GM23338 (cell line): Measurements from ENCODE around the gene TPRX1.

Experiments
- CREB1 ChIP-seq: fragments of 250-450 bp; sonication (Bioruptor Pico); IDR thresholded peaks from 2 replicates; pipeline ENCODE4 v1.5.0; 2020; ENCODE audit warnings: low read depth, mild to moderate bottlenecking, moderate library complexity
- EZH2 ChIP-seq: fragments of 200-600 bp; sonication (generic); IDR thresholded peaks from one replicate; pipeline ENCODE4 v1.8.0; 2017; ENCODE audit warnings: antibody characterized with exemption, mild to moderate bottlenecking, low read depth; ENCODE audit not compliant: unreplicated experiment
- EZH2phosphoT487 ChIP-seq: fragments of 200-600 bp; sonication (generic); IDR thresholded peaks from one replicate; pipeline ENCODE4 v1.8.1; 2018; ENCODE audit warnings: antibody characterized with exemption; ENCODE audit not compliant: unreplicated experiment
- JUNB ChIP-seq: IDR thresholded peaks from one replicate; pipeline ENCODE4 v1.6.1; 2016; ENCODE audit warnings: antibody characterized with exemption; ENCODE audit not compliant: unreplicated experiment
- NANOG ChIP-seq: IDR thresholded peaks from 2 replicates; pipeline ENCODE4 v1.6.1; 2016; ENCODE audit warnings: antibody characterized with exemption, borderline replicate concordance
- POLR2AphosphoS5 ChIP-seq: IDR thresholded peaks from 2 replicates; pipeline ENCODE4 v1.6.1; 2016; ENCODE audit warnings: antibody characterized with exemption, low read depth
- ZNF114 ChIP-seq: fragments of 250-450 bp; sonication (Bioruptor Pico); IDR thresholded peaks from 2 replicates; pipeline ENCODE4 v1.5.0; 2020; ENCODE audit warnings: mild to moderate bottlenecking, moderate library complexity
- ZNF331 ChIP-seq: fragments of 250-450 bp; sonication (Bioruptor Pico); IDR thresholded peaks from 2 replicates; pipeline ENCODE4 v1.5.0; 2020; ENCODE audit warnings: low read depth, mild to moderate bottlenecking, moderate library complexity
- TF ChIP-seq, protein P1 (sequence below), 2 experiments: fragments of 200-600 bp in 1 of 2; sonication (generic) in 1 of 2; conservative IDR thresholded peaks; 2 replicates each; pipeline versions ENCODE4 v1.5.1 to v1.6.1; 2016 to 2017; ENCODE audit warnings: antibody characterized with exemption in 2 of 2, low read depth in 2 of 2, mild to moderate bottlenecking in 2 of 2, moderate library complexity in 1 of 2
- TF ChIP-seq, protein P2 (sequence below): IDR thresholded peaks from one replicate; pipeline ENCODE4 v1.6.1; 2018; ENCODE audit warnings: antibody characterized with exemption; ENCODE audit not compliant: unreplicated experiment
- TF ChIP-seq, protein P3 (sequence below): IDR thresholded peaks from 2 replicates; pipeline ENCODE4 v1.6.1; 2016; ENCODE audit warnings: antibody characterized with exemption

GRCh38 chr19:47794526-47794925 lies 9.8 kb downstream of the TPRX1 start:
- TF ChIP-seq, protein P1, sequence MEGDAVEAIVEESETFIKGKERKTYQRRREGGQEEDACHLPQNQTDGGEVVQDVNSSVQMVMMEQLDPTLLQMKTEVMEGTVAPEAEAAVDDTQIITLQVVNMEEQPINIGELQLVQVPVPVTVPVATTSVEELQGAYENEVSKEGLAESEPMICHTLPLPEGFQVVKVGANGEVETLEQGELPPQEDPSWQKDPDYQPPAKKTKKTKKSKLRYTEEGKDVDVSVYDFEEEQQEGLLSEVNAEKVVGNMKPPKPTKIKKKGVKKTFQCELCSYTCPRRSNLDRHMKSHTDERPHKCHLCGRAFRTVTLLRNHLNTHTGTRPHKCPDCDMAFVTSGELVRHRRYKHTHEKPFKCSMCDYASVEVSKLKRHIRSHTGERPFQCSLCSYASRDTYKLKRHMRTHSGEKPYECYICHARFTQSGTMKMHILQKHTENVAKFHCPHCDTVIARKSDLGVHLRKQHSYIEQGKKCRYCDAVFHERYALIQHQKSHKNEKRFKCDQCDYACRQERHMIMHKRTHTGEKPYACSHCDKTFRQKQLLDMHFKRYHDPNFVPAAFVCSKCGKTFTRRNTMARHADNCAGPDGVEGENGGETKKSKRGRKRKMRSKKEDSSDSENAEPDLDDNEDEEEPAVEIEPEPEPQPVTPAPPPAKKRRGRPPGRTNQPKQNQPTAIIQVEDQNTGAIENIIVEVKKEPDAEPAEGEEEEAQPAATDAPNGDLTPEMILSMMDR (conservative IDR thresholded peaks at IDR 0.05; ENCODE audit: low read depth in 2 of 2) = peak; percentile 78
- TF ChIP-seq EZH2 (no peak), CREB1 (CRISPR knock-in tag) (no peak), POLR2AphosphoS5 (no peak), JUNB (no peak), NANOG (no peak), ZNF114 (CRISPR knock-in tag) (no peak), ZNF331 (CRISPR knock-in tag) (no peak), EZH2phosphoT487 (no peak)
- TF ChIP-seq, protein P2, sequence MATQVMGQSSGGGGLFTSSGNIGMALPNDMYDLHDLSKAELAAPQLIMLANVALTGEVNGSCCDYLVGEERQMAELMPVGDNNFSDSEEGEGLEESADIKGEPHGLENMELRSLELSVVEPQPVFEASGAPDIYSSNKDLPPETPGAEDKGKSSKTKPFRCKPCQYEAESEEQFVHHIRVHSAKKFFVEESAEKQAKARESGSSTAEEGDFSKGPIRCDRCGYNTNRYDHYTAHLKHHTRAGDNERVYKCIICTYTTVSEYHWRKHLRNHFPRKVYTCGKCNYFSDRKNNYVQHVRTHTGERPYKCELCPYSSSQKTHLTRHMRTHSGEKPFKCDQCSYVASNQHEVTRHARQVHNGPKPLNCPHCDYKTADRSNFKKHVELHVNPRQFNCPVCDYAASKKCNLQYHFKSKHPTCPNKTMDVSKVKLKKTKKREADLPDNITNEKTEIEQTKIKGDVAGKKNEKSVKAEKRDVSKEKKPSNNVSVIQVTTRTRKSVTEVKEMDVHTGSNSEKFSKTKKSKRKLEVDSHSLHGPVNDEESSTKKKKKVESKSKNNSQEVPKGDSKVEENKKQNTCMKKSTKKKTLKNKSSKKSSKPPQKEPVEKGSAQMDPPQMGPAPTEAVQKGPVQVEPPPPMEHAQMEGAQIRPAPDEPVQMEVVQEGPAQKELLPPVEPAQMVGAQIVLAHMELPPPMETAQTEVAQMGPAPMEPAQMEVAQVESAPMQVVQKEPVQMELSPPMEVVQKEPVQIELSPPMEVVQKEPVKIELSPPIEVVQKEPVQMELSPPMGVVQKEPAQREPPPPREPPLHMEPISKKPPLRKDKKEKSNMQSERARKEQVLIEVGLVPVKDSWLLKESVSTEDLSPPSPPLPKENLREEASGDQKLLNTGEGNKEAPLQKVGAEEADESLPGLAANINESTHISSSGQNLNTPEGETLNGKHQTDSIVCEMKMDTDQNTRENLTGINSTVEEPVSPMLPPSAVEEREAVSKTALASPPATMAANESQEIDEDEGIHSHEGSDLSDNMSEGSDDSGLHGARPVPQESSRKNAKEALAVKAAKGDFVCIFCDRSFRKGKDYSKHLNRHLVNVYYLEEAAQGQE = no peak
- TF ChIP-seq, protein P3, sequence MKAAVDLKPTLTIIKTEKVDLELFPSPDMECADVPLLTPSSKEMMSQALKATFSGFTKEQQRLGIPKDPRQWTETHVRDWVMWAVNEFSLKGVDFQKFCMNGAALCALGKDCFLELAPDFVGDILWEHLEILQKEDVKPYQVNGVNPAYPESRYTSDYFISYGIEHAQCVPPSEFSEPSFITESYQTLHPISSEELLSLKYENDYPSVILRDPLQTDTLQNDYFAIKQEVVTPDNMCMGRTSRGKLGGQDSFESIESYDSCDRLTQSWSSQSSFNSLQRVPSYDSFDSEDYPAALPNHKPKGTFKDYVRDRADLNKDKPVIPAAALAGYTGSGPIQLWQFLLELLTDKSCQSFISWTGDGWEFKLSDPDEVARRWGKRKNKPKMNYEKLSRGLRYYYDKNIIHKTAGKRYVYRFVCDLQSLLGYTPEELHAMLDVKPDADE = no peak
